GM19463 (cell line): ENCODE data around the gene CABYR.
"Not testable (repeated sequence)": the region's sequence is repeated elsewhere in the genome, so short reads cannot be mapped to it uniquely, and the experiment has no call there.

ENCODE experiments used
- ATAC-seq: cut with Tn5 transposase; IDR thresholded peaks from one replicate; pipeline ENCODE4 v1.9.1; 2021; ENCODE audit warnings: mild to moderate bottlenecking, moderate library complexity; ENCODE audit not compliant: unreplicated experiment

Gene CABYR

GRCh38 chr18:24127735-24128134 lies 11.1 kb upstream of the CABYR start:
- no peak for ATAC-seq

DNA sequence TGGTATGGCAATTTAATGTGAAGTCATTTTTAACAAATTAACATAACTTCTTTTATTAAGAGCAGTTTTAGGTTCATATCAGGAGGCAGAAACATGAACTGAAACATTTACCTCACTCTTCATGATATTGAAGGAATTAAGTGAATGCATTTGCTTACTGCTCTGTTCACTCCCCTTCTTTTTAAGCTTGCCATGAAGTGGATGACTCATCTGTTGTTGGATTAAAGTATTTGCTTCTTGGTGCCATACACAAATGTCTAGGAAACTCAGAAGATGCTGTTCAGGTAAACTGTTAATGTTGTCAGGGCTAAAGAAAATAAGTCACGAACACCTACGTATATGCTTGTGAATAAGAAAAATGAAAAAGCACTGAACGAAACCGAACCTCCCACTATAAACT lies 10.2 kb upstream of the CABYR start:
- ATAC-seq = no peak

GRCh38 chr18:24130494-24130893 lies 8.4 kb upstream of the CABYR start:
- no peak for ATAC-seq

GRCh38 chr18:24136967-24137373 lies 1.9 kb upstream of the CABYR start:
- ATAC-seq = no peak

- no peak for ATAC-seq
These were observed 463 bp upstream of the CABYR start for GRCh38 chr18:24138409-24138788.

DNA sequence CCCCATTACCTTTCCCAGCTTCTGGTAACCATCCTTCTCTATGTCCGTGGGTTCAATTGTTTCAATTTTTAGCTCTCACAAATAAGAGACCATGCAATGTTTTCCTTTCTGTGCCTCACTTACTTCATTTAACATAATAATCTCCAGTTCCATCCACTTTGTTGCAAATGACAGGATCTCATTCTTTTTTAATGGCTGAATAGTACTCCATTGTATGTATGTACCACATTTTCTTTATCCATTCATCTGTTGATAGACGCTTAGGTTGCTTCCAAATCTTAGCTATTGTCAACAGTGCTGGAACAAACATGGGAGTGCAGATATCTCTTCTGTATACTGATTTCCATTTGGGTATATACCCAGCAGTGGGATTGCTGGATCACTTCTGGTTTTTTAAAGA lies 1.8 kb downstream of the CABYR start:
- ATAC-seq = no peak

- no peak for ATAC-seq
These were observed 3.5 kb downstream of the CABYR start for GRCh38 chr18:24142376-24142775.

- not testable (repeated sequence) for ATAC-seq
These were observed 10.7 kb downstream of the CABYR start for GRCh38 chr18:24149591-24149990.

GRCh38 chr18:24153397-24153796 lies 14.5 kb downstream of the CABYR start:
- no peak for ATAC-seq

GRCh38 chr18:24157855-24158254 lies 19.0 kb downstream of the CABYR start:
- no peak for ATAC-seq

GRCh38 chr18:24160086-24160485 lies 21.2 kb downstream of the CABYR start:
- ATAC-seq = no peak

GRCh38 chr18:24161304-24161703 lies 22.4 kb downstream of the CABYR start:
- ATAC-seq = no peak

DNA sequence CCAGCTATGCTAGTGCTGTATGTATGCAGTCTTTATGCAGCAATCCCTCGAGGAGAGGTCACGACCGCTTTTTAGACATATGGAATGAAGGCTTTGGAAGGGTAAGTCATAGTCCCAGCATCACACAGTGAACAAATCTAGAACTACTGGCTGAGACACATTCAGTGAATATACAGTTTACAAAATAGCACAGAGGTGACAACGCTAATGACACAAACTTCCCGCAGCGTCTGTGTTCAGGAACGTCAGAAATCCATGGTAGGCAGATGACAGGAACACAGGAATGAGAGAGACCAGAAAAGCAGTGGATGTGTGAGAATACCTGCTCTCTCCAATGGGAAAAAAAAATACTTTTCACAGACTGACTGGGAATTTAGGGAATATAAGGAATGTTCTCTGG lies 29.6 kb downstream of the CABYR start:
- no peak for ATAC-seq

GRCh38 chr18:24170360-24170759 lies 31.5 kb downstream of the CABYR start:
- ATAC-seq = no peak

DNA sequence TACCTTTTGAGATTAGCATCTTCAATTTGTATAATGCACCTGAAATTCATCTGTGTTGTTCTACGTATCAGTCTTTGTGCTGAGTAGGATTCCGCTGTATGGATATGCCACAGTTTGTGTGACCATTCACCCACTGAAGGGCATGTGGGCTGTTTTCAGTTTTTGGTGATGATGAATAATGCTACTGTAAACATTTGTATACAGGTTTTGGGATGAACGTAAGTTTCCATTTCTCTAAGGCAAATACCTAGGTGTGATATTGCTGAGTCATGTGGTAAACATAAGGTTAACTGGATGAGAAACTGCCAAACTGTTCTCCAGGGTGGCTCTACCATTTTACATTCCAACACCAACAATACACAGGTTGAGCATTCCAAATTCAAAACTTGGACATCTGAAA lies 35.1 kb downstream of the CABYR start:
- no peak for ATAC-seq

DNA sequence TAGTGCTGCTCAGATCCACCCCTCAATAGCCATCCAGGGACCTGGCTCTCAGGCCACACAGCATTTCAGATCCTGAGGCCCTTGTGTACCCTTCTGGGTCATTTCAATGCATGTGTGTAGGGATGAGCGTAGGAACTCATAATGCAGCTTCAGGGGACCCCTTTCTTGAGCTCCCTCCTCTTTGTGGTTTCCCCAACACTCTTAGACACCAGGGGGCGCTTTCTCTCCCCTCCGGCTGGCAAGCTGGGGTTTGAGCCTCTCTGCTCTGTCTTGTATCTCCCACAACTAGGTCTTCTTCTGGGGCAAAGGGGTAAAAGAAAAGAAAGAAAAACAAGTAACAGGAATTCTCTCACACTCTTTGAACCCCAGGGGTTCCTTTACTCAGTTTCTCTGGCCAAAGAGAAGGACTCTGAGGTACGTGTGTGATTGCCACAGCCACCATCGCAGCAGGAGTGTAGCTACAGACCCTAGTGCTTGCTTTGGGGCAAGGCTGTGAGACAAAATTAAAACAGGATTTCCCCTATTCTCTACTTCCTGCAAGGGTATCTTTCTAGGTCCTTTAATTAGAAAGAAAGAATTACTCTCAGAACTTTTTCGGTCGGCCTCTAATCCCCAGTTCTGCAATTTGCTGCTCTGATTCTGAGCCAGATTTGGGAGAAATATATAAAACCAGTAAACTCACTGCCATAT lies 38.0 kb downstream of the CABYR start:
- ATAC-seq = peak; percentile 83

DNA sequence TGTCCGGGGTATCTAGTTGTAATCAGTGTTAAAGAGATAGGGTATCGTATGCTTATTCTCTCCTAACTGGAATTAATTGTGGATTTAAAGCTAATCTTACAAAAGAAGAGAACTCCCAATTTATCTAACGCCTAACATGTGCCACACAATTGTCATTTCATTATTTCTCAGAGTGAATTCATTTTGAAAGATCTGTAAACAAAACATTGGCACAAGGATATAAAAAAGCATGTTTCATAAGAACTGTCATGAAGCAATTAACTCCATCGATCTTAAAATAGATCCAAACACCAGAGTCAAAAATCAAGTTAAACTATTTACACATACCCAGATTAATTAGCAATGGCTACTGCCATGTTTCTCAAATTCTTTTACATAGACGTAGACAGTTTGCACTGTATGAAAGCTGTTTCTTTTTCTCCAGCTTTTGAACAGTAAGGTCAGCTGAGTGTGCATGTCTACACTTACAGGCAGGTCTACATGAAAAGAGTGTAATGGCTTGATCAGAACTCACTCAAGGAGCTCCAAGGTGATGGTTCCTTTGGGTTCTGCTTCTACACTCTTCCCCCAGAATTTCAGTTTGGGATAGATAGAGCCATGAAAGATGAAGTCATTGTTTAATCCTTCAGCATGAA lies 38.8 kb downstream of the CABYR start:
- ATAC-seq = no peak

- ATAC-seq = no peak
These were observed 41.2 kb downstream of the CABYR start for GRCh38 chr18:24180048-24180447.

GRCh38 chr18:24181806-24182205 lies 42.9 kb downstream of the CABYR start:
- ATAC-seq = no peak

- no peak for ATAC-seq
These were observed 46.9 kb downstream of the CABYR start for GRCh38 chr18:24185805-24186204.

DNA sequence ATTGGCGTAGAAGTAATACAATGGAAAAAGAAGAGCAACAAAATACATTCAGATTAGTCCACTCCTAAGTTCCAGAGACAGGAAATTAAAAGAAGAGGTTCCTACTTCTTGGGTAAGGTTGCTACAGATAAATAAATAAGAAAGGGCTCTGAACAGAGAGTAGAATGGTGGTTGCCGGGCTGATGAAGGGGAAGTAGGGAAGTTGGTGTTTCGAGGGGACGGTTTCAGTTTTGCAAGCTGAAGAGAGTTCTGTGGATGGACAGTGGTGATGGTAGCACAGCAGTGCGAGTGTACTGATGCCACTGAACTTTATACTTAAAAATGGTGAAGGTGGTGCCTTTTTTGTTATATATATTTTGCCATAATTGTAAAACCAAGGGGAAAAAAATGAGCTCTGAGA lies 48.2 kb downstream of the CABYR start:
- peak; percentile 42 for ATAC-seq

DNA sequence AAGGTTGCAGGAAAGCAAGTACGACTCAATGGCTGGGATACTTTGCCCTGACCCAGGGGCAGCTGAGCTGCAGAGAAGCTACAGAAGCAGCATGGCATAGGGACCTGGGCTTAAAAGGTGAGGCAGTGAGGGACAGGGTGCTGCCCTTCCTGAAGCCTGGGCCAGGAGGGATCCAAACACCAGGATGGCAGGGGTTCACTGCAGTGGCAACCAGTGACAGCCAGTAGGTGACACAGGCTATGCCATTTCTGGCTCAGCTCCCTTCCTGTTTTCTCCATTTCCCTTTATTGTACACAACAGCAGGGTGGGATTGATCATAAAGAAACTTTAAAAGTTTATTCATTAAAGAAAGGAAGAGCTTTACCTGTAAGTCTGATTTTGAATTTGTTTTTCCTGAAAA lies 48.8 kb downstream of the CABYR start:
- no peak for ATAC-seq

- ATAC-seq = no peak
These were observed 49.3 kb downstream of the CABYR start for GRCh38 chr18:24188120-24188519.
